ENCODE measurements around the gene SNRPA. TPM values are rescaled to one million over a fixed set of nuclear protein-coding genes. Genes with fewer than 3 reads are reported as not detected.
A peak's percentile ranks its signal among the peaks of the same experiment; 100 is the strongest.

Gene SNRPA
- total and polyA plus RNA-seq, 8 donors, result 4.9 to 258 (median 58.8) TPM

DNA sequence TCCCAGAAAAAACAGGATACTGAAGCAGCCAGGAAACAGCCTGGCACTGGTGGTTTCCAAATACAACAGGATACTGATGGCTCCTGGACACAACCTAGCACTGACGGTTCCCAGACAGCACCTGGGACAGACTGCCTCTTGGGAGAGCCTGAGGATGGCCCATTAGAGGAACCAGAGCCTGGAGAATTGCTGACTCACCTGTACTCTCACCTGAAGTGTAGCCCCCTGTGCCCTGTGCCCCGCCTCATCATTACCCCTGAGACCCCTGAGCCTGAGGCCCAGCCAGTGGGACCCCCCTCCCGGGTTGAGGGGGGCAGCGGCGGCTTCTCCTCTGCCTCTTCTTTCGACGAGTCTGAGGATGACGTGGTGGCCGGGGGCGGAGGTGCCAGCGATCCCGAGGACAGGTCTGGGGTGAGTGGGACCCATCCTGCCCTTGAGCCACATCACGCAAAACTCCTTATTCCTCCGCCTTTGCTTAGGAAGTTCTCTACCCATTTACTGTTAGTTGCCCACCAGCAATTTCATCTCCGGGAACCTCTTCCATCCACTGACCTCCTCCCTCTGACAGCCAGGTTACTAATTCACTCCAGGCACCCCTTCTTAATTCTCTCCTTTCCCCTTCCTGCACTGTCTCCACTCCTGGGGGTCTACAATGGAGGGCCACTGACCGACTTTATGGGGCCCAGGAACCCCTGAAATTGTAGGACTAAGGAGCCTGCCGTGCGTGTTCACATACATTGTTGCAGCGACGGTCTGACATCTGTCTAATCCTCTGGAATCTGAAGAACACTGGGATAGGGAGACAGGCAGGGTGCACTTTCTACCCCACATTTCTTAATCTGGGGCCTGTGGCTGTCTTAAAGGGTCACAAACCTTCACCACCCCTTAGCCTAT, 32.9 kb upstream of the SNRPA start:
- H3K36me3 ChIP-seq, result peaks cover 0 to 18% (median 7%) of the 10 kb centered on the region in 4 donors
- no peaks in the 10 kb centered on the region for H3K9me3 ChIP-seq
- no peaks in the 10 kb centered on the region for H3K27me3 ChIP-seq
- H3K4me3 ChIP-seq, result peak overlapping the region; percentile 75 to 88 (median 84)
- WGBS, 5 donors, result 13 to 31% (median 21%) methylated on average over 11 to 20 of the region's 20 CpGs
- peak in 1 of 2 donors; percentile 57 for DNase-seq
- TF ChIP-seq POLR2AphosphoS5 (IDR thresholded peaks at IDR 0.05), result no peak
- TF ChIP-seq, protein P1, sequence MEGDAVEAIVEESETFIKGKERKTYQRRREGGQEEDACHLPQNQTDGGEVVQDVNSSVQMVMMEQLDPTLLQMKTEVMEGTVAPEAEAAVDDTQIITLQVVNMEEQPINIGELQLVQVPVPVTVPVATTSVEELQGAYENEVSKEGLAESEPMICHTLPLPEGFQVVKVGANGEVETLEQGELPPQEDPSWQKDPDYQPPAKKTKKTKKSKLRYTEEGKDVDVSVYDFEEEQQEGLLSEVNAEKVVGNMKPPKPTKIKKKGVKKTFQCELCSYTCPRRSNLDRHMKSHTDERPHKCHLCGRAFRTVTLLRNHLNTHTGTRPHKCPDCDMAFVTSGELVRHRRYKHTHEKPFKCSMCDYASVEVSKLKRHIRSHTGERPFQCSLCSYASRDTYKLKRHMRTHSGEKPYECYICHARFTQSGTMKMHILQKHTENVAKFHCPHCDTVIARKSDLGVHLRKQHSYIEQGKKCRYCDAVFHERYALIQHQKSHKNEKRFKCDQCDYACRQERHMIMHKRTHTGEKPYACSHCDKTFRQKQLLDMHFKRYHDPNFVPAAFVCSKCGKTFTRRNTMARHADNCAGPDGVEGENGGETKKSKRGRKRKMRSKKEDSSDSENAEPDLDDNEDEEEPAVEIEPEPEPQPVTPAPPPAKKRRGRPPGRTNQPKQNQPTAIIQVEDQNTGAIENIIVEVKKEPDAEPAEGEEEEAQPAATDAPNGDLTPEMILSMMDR (IDR thresholded peaks at IDR 0.05), result no peak
- TF ChIP-seq POLR2A (IDR thresholded peaks at IDR 0.05), result no peak
- TF ChIP-seq EP300 (IDR thresholded peaks at IDR 0.05), result no peak
- peaks cover 46 to 84% (median 69%) of the 10 kb centered on the region in 4 donors for H3K4me1 ChIP-seq
- H3K27ac ChIP-seq, result peak overlapping the region; percentile 98 to 100 (median 99)
- intact Hi-C loops (cut with DNase I; ENCODE audit: low total_unique reads), result no loop called here

GRCh38 chr19:40718774-40719391, 32.1 kb upstream of the SNRPA start:
- Histone ChIP-seq H3K4me3 (peak overlapping the region; percentile 75 to 88 (median 84)), H3K27ac (peak overlapping the region; percentile 98 to 100 (median 99)), H3K27me3 (no peaks in the 10 kb centered on the region), H3K9me3 (no peaks in the 10 kb centered on the region), H3K4me1 (peaks cover 43 to 83% (median 68%) of the 10 kb centered on the region in 4 donors), H3K36me3 (peaks cover 1 to 24% (median 11%) of the 10 kb centered on the region in 4 donors)
- DNase-seq, result peak; percentile 92 to 94
- intact Hi-C loops (cut with DNase I; ENCODE audit: low total_unique reads), result no loop called here
- TF ChIP-seq POLR2A (IDR thresholded peaks at IDR 0.05) (no peak), POLR2AphosphoS5 (IDR thresholded peaks at IDR 0.05) (peak in 2 of 3 donors; percentile 68 to 83)
- WGBS, 5 donors, result 7 to 13% (median 11%) methylated on average over 11 to 16 of the region's 16 CpGs

GRCh38 chr19:40719414-40719894, 31.5 kb upstream of the SNRPA start:
- intact Hi-C loops (cut with DNase I; ENCODE audit: low total_unique reads), result no loop called here
- H3K4me1 ChIP-seq, result peaks cover 37 to 83% (median 68%) of the 10 kb centered on the region in 4 donors

DNA sequence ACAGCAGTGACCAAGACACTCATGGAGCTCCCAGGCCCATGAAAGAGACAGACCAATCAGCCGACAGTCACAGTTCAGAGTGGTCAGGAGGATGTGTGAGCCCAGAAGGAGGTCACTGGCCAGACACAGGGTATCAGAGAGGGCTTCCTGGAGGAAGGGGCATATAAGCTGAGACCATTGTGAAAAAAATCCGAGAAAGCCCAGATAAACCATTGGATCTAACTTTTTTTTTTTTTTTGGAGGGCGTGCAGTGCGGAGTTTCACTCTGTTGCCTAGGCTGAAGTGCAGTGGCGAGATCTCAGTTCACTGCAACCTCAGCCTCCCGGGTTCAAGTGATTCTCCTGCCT, 29.9 kb upstream of the SNRPA start:
- TF ChIP-seq EP300 (IDR thresholded peaks at IDR 0.05) (no peak), POLR2AphosphoS5 (IDR thresholded peaks at IDR 0.05) (no peak), POLR2A (IDR thresholded peaks at IDR 0.05) (no peak)
- TF ChIP-seq, protein P1 (IDR thresholded peaks at IDR 0.05), result no peak
- intact Hi-C loops (cut with DNase I; ENCODE audit: low total_unique reads), result no loop called here
- no peak for DNase-seq
- H3K4me1 ChIP-seq, result peaks cover 33 to 80% (median 59%) of the 10 kb centered on the region in 4 donors
- H3K27me3 ChIP-seq, result no peaks in the 10 kb centered on the region
- H3K4me3 ChIP-seq, result peak overlapping the region; percentile 75 to 88 (median 84)
- 79 to 91% (median 84%) methylated on average over 6 of the region's 6 CpGs for WGBS, 5 donors
- no peaks in the 10 kb centered on the region for H3K9me3 ChIP-seq
- H3K27ac ChIP-seq, result peak overlapping the region; percentile 60 to 100 (median 99)
- peaks cover 24 to 46% (median 33%) of the 10 kb centered on the region in 4 donors for H3K36me3 ChIP-seq

More at GRCh38 chr19:40719414-40719894, 31.5 kb upstream of the SNRPA start:
- TF ChIP-seq POLR2A (IDR thresholded peaks at IDR 0.05) (no peak), EP300 (IDR thresholded peaks at IDR 0.05) (no peak), POLR2AphosphoS5 (IDR thresholded peaks at IDR 0.05) (peak in 1 of 3 donors; percentile 8)
- TF ChIP-seq, protein P1 (IDR thresholded peaks at IDR 0.05), result no peak
- Histone ChIP-seq H3K27me3 (no peaks in the 10 kb centered on the region), H3K9me3 (no peaks in the 10 kb centered on the region), H3K27ac (peak overlapping the region; percentile 98 to 100 (median 99)), H3K4me3 (peak overlapping the region; percentile 75 to 88 (median 84)), H3K36me3 (peaks cover 7 to 29% (median 17%) of the 10 kb centered on the region in 4 donors)
- 28 to 44% (median 31%) methylated on average over 7 of the region's 7 CpGs for whole genome bisulfite sequencing, 5 donors
- DNase-seq, result no peak
